ENCODE results near the gene FAM120B.
A peak's percentile ranks its signal among the peaks of the same experiment; 100 is the strongest.
"Not testable (repeated sequence)": the region's sequence is repeated elsewhere in the genome, so short reads cannot be mapped to it uniquely, and the experiment has no call there.

Gene FAM120B, protein sequence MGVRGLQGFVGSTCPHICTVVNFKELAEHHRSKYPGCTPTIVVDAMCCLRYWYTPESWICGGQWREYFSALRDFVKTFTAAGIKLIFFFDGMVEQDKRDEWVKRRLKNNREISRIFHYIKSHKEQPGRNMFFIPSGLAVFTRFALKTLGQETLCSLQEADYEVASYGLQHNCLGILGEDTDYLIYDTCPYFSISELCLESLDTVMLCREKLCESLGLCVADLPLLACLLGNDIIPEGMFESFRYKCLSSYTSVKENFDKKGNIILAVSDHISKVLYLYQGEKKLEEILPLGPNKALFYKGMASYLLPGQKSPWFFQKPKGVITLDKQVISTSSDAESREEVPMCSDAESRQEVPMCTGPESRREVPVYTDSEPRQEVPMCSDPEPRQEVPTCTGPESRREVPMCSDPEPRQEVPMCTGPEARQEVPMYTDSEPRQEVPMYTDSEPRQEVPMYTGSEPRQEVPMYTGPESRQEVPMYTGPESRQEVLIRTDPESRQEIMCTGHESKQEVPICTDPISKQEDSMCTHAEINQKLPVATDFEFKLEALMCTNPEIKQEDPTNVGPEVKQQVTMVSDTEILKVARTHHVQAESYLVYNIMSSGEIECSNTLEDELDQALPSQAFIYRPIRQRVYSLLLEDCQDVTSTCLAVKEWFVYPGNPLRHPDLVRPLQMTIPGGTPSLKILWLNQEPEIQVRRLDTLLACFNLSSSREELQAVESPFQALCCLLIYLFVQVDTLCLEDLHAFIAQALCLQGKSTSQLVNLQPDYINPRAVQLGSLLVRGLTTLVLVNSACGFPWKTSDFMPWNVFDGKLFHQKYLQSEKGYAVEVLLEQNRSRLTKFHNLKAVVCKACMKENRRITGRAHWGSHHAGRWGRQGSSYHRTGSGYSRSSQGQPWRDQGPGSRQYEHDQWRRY

DNA sequence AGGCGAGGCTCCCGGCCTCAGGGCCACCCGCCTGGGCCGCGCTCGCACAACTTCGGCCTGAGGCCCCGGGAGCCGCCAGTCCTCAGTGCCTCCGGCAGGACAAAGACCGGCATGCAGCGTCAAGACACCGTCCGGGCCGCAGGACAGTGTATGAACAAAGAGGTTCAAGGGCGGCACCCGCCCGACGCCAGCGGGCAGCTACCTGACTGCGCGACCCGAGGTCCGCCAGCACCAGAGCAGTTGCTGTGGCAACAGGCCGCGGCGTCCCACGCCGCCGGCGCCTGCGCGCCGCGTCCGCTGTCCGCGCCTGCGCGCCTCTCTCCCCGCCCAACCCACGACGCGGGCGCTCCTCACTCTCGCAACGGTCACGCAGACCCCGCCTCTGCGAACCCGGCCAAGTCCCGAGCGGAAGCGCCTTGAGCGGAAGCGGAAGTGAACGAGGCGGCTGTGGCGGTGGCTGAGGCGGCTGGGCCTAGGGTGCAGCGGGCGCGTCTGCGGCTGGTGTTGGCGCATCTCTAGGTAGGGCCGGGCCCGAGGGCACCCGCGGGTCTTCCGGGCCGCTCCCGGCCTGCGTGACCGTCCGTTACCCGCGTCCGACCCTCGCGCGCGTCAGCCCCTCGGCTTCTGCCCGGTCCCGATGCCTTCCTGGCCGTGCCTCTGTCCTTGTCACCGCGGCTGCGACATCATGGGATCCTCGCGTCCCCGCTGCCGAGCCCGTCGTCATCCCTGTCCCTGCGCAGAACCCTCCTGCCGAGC is at the start of gene FAM120B:
TSS of gene FAM120B (plus strand) at position 435 of the 756 bp plus-strand sequence. CDS start 10,633 bp downstream, outside the sequence.
- peak; percentile 86 to 96 (median 92) for DNase-seq

DNA sequence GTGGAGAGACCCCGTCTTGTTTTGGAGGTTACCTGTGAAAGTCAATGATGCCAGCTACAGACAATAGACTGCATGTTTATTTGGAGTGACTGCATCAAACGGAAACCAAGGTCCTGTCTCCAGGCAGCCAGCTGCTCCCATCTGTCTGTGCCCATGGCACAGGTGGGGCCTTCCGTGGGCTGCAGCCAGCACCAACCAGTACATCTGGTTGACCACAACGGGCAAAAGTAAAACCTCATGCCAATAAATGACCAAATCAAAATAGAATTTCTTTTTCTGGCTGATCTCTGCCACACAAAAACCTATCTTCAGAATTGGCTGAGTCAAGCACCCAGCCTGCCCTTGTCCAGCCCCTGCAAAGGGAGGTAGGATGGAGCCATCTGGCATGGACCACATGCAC is 49.2 kb upstream of the FAM120B start:
- no peak for DNase-seq

DNA sequence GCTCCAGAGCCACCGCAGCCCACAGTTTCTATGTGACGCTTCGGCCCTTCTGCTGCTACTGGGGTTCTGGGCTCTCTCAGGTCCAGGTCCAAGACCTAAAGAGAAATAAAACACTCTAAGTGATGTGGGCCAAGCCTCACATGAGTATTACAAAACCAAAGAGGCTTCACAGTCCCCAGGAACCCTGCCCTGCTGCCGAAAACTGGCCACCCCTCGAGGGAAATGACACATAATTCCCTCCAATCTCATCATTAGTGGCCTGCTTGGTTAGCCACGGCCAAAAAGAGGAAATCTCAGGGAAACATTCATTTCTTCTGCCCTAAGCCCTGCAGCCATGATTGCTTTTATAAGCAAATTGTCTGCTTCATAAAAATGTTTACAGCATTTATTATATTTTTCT is 48.2 kb upstream of the FAM120B start:
- no peak for DNase-seq

DNA sequence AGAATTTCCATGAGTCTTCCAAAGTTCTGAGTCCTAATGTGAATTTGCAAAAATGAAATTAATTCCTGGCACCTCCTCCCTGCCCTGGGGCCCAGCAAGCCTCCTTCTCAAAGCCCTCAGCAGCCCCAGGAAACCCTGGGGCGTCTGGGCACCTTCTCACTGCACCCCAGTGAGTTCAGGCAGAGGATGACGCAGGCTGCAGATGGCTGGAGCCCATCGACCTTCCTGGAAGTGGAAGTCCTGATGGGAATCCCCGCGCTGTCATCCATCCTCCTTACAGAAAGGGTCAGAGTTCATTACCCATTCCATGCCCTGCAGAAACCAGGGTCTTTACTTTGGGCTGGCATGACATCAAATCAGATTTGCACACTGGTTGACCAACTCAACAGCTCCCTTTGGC is 47.3 kb upstream of the FAM120B start:
- no peak for DNase-seq

DNA sequence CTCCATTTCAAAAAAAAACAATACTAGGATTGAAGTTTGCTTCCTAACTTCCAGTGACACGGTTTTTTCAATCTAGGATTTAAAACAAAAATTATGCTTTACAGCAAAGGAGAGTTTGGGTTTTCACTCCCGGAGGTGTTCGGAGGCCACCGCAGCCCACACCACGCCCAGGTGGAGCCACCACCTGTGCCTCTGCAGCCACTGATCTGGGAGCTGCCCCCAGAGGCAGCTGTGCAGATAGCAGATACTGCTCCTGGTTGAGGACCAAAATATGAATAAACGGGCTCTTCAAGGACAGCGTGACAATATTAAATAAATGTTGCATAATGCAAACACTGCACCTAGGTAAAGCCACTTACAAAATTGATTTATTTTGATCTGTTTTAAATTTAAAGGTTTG is 45.9 kb upstream of the FAM120B start:
- no peak for DNase-seq

DNA sequence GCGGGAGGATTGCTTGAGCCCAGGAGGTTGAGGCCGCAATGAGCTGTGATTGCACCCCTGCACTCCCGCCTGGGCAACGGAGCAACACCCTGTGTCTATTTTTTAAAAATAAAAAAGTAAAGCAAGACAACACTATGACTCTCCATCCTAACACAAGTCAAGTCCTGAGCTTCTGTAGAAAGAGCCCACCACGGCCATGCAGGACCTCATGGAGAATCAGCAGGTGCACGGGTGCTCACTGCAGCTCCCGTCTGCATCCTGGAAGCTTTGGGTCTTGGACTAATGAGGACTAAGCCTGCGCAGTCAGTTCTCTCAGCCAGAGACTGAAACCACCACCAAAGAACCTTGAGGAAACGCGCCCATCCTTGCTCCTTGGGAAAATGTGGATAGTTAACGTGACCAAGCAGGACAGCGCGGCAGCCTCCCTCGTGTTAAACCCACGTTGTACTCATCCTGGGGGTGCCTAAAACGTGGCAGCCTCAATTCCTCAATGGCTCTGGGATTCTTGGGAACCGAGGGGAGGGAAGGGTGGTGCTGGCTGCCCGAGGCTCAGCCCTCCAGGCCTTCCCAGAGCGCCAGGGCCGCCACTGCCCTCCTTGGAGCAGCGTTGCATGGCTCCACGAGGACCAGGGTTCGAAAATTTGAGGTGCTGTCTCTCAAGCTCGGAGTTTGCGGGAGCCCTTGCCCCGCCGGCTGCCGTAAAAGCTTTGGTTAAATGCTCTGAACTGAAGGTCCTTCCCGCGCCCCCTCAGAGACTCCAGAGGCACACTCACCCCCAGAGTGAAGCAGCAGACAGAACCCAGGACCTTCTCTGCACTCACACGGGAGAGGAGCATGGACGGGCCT is 44.7 kb upstream of the FAM120B start:
- no peak for DNase-seq

DNA sequence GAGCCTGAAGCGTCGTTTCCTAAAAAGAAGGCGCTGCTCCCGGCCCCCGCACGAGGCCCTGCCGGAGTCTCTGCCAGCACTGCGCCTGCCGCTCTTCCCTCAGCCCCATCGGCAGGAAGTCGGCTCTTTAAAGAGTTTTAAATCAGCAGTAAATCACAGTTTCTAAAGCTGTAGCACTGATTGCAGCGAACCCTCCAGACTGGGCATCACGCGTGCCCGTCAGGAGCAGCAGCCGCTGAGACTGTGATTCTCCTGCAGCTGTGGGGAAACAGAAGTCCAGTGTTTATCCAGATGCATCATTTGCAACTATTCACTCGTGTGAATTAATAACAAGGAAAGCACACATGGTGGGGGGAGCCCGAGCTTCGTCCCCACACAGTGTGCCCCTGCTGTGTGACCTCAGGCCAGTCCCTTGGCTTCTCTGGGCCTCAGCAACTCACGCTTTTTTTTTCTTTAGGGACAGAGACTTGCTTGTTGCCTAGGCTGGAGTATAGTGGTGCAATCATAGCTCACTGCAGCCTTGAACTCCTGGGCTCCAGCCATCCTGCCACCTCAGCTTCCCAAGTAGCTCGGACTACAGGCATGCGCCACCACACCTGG is 44.0 kb upstream of the FAM120B start:
- no peak for DNase-seq

DNA sequence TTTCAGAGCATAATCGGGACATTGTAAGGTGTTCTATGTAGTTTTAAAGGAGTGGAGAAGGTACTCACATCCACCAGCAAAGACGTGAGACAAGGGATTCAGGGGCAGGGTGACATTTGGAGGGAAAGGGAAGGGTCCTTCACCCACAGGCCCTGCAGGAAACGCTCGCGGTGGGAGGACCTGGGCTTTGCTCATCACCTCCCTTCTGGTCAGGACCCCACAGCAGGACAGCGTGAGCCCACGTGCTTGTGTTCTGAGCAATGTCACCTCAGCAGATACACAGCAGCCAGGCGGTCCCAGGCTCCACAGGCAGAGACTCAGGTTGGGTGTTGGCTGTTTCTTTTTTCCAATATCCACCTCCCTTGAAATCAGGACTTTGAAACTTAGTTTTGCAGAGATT is 43.1 kb upstream of the FAM120B start:
- DNase-seq = no peak

DNA sequence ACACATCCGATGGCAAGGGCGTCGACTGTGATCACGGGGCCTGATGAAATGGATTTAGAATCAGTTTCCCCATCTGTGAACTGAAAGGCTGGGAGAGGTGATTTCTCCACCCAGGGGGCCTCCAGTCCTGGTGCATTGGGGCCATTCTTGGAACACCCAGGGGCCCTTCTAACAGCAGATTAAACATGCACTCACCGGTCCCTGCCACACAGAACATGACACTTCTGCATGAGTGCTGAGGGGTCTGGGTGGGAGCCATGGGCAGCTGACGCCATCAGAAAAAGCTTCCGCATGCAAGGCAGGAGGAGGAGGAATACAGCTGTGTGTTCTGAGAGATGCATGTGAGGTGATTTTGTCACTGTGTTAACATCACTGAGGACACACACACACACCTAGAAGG is 42.5 kb upstream of the FAM120B start:
- no peak for DNase-seq

DNA sequence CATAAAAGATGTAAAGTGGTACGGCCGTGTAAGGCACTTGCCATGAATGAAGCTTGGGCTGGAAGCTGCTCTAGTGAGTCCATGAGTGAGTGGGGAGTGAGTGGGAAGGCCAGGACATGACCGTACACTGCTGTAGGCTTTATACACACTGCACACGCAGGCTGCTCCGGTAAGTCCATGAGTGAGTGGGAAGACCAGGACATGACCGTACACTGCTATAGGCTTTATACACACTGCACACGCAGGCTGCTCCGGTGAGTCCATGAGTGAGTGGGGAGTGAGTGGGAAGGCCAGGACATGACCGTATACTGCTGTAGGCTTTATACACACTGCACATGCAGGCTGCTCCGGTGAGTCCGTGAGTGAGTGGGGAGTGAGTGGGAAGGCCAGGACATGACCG is 41.9 kb upstream of the FAM120B start:
- not testable (repeated sequence) for DNase-seq

DNA sequence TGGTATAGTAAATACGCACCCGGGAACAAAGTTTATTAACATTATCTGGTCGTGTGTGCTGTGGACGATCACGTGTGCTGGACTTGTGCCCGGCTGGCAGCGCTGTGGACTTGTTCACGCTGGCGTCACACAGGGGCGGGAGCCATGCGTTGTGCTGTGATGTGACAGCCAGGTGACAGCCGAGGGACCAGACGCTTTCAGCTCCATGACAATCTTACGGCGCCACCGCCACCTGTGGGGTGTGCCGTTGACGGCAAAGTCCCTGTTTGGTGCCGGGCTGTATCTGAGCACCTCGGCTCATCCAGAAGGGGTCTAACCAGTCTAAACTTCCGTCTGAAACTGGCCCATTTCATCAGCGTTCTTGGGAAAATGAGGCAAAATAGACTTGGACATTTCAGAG is 40.9 kb upstream of the FAM120B start:
- no peak for DNase-seq

DNA sequence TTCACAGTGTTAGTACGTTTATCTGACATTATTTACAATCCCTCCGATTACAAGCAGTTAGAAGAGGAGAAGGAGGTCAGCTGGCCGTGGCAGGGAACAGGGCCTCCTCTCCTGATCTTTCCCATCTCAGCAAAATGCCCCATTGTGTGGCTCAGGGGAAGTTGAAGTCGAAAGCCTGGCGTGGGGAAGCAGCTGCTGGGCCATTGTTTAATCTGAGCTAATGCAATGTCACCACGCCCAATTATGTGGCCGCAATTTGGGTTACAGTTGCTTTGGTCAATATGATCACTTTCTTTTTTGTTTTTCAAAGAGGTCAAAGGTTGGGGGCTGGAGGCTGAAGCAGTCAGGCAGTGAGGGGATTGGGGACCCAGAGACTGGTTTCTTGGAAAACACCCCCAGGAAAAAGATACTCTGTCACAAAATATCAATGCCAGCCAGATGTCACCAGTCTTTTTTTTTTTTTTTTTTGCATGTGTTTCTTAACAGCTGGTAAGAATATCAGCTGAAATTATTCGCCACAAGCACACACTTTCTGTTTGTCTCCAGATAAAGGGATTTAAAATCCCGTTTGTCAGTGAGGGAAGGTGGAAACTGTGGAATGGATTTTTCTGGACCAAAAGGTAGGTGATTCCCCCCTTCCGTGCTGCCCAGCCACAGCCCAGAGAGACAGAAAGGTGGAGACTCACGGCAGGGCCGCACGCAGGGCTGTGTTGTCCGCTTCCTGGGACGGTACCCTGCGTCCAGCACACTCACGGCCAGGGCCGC is 40.3 kb upstream of the FAM120B start:
- DNase-seq = no peak

DNA sequence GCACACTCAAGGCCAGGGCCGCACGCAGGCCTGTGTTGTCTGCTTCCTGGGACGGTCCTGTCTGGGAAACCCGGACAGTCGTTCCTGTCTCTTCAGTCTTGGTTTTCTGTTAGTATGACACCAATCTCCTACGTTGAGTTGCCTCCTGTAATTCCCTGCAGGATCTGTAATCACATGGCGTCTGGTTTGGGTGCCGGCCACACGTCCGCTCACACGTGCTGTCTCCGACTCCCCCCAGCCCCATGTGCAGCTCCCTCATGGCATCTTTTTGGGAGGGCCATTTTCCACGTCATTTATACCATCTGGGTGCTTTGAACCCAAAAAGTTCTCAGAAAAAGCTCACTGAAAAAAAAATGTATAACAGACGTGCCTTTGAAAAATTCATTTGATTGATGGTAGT is 38.9 kb upstream of the FAM120B start:
- DNase-seq = no peak

DNA sequence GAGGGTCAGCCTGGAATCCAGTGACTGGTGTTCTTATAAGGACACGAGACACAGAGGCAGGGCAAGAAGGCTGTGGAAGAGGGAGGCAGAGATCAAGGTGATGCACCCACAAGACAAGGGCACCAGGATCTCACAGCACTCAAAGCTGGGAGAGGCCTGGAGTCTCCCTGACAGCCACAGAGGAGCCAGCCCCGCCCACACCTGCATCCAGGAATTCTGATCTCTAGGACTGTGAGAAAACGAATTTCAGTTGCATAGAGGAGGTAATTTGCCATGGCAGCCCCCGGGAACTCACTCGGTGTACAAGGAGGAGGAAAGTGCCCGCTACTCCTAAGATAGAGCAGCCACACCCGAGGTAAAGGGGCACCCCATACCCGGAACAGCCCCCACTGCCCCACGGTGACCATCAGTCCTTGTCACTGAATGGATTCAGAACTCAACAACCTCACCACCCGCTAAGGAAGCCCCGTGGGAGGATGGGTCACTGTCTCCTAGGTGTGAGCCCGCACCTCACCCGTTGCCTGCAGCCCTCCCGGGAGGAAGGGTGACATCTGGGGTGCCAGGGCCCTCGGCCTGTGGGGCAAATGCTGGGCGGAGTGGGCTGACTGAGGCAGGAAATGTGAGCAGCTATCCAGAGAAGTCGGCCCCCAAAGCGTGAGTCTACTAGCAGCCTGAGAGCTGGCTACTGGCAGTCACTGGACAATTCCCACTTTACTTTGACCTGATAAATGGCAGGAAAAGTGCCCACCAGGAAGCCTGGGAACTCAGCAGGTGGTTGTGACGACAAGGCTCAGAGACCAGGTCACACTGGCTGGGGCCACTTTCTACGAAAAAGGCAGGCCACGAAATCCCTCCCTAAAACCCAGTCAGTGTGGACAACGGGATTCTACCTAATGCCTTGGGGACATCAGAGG is 38.1 kb upstream of the FAM120B start:
- DNase-seq = no peak

DNA sequence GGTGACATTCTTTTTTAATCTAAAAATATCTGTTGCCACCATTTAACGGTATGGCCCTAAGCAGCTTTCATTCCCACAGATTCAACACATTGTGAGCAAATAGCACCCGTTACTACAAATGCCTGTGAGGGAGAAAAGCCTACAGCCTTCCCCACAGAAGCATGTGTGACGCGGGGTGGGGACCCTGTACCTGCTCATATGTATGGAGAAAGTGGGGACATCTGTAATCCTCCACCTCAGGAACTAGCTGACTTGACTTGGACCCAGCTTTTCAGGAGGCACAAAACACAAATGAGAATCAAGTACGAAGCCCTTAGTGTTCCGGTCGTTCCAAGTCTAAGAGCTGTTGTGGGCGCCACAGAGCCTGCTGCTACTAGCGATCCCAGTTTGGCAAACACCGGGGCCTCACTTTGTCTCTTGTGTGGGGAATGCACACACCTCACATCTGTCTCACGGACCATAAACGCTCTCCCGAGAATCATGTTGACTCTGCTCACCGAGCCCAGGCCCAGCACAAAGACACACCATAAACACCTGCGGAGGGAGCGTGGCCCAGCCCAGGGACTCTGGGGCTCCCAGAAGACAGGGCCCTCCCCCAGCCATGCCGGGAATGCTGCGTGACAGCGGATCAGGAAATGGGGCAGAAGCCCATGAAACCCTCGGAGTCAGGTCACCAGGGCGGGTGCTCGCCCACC is 37.3 kb upstream of the FAM120B start:
- no peak for DNase-seq

DNA sequence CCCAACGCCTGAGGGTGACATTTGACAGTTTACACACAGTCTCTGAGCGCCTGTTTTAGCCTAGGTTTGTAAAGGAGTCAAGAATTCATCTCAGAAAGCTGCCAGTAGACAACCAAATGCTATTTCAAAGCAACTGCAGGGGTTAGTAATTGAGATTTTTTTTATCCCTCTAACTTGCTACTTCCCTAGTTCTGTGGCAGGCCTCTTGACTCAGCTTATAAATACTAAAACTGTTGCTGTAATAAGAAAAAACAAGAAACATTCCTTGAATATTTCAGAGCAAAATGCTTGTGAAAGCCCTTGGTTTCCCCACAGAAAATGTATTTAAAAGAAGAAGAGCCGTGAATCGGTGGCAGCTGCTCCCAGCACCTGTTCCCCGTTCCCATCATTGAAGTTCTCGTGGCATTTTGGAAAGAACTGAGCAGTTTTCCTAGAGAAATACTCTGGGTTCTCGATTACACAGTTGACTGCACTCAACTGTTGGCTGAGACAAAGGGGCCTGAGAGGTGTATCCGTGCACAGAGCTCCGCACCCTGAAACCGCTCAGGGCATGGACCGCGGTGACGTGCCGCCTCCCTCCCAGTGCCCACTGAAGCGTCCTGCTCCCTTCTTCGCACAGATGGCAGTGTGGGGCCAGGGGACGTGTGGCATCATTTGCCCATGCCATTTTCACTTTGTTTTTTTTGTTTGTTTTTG is 36.6 kb upstream of the FAM120B start:
- DNase-seq = no peak

DNA sequence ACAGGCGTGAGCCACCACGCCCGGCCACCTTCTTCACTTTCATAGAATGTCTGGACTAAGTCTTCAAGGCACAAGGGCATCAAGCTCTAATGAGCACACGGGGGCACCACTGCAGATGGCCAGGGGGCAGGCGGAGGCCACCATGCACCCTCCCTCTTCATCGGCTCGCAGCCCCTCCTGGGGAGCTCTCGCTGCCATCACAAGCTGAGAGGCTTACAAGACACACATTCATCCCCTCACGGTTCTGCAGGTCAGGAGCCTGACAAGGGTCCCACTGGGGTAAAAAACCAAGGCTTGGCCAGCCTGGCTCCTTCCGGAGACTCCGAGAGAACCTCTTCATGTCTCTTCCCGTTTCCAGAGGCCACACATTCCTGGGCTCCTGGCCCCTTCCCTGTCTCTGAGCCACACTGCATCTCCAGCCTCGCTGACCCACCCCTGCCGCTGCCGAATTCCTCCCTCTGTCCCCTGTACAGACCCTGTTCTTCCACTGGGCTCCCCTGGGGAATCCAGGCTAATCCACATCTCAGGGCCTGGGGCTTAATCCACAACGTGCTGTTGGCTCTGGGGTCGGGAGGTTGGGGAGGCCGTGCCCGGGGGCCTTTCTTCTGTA is 35.5 kb upstream of the FAM120B start:
- DNase-seq = no peak

DNA sequence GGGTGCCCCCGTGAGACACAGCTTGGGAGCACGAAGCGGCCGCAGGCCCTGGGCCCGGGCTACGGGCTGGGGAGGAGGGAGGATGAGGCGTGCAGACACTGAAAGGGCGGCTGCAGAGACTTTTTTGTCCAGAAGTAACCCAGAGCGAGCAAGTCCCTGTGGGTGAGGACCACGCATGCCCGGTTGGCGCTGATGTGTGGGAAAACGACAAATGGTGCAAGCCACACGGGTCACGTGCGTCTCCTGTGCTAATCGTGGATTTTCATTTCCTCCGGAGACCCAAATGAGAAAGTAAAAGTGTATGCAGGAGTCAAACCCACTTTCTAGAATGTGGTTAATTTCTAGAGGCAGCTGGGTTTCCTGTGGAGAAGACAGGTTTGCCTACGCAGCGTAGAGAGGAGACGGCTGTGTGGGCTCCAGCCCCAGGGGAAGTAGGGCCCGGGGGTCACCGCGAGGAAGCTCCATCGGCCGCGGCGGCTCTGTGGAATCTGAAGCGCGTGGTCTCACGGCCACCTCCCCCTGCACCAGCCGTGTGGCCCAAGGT is 34.7 kb upstream of the FAM120B start:
- peak in 2 of 4 experiments; percentile 41 to 42 for DNase-seq

Data from activated CD4-positive, CD25-positive, alpha-beta regulatory T cell (primary cell).